G401 (cell line): Measurements from ENCODE around the gene PKIG. TPM values are rescaled to one million over a fixed set of nuclear protein-coding genes. Genes with fewer than 3 reads are reported as not detected.
A peak's percentile ranks its signal among the peaks of the same experiment; 100 is the strongest.
"Not testable (repeated sequence)": the region's sequence is repeated elsewhere in the genome, so short reads cannot be mapped to it uniquely, and the experiment has no call there.

Experiments
- DNase-seq: peaks from one replicate; pipeline ENCODE4 v3.0.0-alpha.2; 2015; ENCODE audit warnings: low spot score
- in situ Hi-C: cut with HindIII; loops from 2 replicates; pipeline ENCODE4 v1.10.0; 2016; ENCODE audit warnings: low sequenced_read_pairs, mixed read lengths
- total RNA-seq: library from RNA; depleted of rRNA; stranded (reverse); fragments of >200 nt; shearing (Covaris generic); gene quantifications from 2 replicates; pipeline ENCODE4 v1.2.3, GENCODE V29; 2014

Gene PKIG
- total RNA-seq, 1 experiment from 2014 or later = 37.1 TPM

DNA sequence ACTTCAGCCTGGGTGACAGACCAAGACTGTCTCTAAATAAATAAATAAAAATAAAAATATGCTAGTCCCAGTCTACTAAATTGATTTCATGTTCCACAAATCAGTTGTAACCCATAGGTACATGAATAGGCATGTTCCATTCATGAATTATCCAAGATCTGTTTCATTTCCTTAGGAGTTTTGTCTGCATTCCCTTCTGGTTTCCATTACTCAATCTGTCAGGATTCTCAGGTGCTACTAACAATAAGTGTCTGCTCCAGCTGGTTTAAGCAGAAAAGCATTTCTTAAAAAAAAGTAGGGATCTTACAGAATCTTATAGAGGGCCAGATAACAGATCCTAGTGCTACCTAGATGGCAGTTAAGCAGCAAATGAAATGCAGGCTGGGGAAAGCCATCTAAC, 15.6 kb upstream of the PKIG start:
- in situ Hi-C loops = no loop called here
- DNase-seq = no peak

DNA sequence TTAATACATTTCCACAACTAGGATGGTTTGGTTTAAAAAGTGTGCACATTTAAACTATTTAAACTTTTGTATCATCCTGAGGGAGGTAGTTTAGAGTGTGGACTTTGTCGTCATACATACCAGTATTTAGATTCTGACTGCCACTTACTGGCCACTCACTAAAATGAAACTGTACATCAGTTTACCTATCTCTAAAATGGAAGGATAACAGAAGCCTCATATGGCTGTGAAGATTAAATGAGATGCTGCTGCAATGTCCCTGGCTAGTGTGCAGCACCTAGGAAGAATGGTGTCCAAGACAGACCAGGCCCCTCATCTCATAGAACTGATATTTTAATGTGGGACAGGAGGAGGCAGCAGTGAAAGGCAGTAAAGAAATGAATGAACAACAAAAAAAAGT, 12.0 kb upstream of the PKIG start:
- in situ Hi-C loops = no loop called here
- no peak for DNase-seq

DNA sequence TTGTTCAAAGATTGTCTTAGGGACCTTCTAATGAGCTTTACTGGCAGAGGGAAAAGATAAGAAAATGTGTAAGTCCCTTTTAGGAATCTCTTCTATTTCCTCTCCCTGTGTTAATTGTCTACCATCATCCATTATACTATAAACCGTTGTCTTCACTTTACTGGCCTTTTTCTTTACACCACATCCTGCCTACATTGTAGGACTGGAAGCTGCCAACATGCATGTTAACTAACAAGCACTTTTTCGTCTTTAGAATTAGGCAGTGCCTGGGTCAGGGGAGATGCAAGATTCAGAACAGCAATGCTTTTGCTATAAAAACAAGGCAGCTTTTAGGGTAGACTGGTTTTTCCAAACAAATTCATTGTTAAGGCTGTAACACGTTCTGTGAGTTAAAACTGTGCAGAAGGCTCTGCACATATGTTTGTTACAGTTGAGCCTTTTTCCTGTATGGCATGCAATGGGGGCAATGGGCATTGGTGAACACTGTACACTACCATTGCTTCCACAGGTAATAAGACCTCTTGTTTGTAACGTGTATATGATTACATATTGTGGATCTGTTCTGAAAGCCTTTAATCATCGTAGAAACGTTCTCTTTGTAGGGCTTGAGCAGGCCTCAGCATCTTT, 10.9 kb upstream of the PKIG start:
- DNase-seq = peak; percentile 27
- in situ Hi-C loops = no loop called here

DNA sequence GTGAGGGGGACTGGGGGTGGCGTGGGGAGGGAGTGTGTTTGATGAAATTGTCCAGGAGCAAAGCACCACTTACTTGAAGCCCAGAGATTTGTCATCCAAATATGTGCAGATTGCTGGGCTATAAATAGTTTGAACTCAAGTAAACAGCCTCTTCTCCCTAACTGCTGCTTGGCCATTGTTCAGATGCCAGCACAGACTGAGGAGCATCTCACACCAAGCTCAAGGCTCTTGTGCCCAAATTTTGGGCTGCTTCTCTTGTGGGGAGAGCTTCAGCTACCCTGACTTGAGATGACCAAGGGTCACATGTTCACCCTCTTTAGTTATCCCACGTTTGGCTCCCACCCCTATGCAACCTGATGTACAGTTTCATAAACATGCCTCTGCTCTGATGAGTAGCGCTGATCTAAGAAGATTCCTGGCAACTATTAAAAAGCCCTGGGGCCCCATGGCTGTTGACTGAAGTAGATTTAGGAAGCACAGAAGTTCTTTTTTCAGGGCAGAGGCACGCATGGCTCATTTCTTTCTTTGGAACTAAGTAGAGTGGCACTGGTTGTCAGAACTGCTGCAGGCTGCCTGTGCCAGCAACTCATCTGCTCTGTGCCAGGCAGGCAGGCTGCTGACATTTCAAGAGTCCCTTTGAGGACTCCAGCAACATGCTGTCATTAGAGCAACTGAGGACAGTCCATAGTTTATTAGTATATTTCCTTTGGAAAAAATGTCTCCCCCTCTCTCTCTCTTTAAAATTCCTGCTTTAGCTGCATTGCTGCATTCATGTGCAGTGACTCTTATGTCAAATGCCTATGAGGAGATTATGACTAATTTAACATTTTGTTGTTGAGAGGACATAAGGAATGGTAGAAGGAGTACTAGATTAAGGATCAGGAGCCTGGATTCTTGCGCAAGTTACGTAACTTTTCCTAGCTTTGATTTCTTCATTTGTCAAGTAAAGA, 9.6 kb upstream of the PKIG start:
- DNase-seq = peak; percentile 95
- in situ Hi-C loops = no loop called here

DNA sequence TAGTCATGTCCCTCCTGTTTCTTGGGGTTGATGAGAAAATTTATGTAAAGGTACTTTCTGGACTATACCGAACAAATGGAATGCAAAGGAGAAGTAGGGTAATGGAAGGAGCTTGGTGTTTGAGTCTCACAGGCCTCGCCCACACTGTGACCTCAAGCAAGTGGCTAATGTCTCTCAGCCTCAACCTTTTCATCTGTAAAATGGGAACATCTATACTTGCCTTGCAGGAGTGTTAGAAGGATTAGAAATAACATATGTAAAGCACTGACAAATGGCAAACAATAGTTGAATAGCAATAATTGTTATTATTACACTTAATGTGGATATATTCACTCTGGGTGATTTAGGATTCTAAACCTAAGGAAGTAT, 8.9 kb upstream of the PKIG start:
- in situ Hi-C loops = no loop called here
- DNase-seq = no peak

DNA sequence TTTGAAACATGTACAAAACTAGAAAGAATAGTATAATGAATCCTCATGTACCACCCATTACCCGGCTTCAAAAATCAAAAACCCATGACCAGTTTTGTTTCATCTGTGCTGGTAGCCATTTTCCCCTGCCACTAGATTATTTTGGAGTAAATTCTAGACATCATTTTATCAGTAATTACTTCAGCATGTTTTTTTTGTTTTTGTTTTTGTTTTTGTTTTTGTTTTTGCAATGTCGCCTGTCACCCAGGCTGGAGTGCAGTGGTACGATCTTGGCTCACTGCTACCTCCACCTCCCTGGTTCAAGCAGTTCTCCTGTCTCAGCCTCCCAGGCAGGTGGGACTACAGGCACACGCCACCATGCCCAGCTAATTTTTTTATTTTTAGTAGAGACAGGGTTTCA, 8.0 kb upstream of the PKIG start:
- in situ Hi-C loops = no loop called here
- DNase-seq = no peak

DNA sequence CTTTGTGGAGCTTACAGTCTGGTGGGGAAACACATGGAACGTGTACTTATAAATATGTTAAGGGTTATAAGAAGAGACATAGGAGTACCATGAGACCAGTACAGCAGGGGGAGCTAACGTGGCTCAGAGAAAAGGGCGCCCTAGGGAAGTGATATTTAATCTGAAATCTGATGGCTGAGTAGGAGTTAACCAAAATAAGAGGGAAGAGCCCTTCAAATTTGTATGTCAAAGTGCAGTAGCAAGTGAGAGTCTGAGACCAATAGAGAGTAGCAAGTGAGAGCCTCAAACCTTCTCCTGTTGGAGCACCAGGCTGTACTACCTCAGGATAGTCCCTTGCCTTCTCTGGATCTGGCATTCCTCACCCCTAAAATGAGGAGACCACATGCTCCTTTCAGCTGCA, 6.1 kb upstream of the PKIG start:
- in situ Hi-C loops = no loop called here
- no peak for DNase-seq

DNA sequence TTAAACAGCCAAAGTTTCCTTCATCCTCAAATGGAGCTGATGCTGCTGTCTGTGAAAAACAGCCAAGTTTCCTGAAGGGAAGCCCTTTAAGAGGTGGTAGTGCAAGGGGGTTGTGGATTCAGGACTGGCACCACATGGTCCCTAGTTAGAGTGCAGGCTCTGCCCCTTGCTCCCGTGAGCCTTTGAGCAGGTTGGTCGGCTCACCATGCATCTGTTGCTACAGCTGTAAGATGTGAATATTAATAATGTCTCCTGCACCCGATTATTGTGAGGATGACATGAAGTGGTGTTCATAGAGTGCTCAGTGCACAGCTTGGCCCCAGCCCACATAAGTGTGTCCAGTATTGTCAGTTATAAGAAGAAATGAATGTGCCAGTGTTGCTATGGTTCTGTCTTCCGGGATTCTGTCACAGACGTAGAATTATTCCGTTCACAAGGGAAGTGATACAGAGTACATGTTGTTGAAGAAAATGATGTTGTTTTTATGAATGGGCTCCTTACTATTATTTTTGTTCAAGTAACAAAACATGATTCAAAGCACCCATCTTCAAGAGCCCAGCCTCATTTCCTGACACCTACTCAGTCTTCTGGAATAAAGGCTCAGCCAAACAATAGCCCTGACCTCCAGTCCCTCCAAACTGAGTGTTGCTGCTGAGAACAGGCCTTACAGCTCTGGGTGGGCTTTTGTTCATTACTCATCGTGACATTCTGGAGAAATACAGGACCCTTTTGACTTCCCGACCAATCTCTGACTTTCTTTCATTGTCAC, 2.9 kb upstream of the PKIG start:
- in situ Hi-C loops = no loop called here
- DNase-seq = no peak

DNA sequence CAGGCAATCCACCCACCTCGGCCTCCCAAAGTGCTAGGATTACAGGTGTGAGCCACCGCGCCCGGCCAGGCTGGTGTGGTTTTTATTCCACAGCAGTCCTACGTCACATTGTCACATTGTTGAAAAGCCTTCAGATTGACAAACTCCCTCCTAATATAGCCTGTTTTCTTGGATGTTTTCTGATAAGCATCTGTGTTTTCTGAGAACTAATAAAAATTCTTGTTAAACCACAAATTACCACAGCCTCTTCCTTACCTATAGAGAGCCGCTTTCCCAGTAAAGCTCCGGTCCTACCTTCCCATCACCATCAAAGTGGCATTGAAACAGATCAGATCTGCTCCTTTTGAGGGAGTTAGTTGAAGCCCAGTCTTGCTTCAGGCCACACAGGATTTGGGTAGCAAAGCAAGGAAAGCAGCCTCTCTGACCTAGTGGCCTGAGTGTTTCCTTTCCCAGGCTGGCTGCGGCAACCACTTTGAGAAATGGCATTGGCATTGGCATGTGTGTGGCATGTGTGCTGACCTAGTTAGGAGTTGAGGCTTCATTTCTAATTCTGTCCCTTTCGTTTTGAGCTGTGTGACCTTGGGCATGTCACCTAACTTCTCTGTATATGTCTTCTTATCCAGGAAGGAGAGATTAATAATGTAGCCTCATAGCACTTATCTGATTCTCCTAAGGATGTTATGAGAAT, 1.7 kb upstream of the PKIG start:
- in situ Hi-C loops = no loop called here
- DNase-seq = no peak

DNA sequence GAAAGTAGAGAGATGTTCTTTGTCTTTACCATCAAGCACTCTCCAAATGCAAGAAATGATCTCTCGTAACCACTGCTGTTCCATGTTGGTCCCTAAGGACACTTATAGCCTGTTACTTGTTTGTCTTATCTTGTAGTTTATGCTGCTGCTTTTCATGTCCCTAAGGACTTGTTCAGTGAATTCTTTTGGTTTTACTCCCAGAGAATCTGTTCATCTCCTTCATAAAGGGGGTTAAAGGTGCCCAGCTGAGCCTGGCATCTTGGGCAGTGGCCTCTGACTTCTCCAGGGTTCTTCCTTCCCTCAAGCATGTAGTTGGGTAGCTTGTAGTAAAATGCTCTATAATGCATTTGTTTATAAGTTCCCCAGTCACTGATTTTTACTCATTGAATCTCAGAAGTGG, 864 bp upstream of the PKIG start:
- in situ Hi-C loops = no loop called here

DNA sequence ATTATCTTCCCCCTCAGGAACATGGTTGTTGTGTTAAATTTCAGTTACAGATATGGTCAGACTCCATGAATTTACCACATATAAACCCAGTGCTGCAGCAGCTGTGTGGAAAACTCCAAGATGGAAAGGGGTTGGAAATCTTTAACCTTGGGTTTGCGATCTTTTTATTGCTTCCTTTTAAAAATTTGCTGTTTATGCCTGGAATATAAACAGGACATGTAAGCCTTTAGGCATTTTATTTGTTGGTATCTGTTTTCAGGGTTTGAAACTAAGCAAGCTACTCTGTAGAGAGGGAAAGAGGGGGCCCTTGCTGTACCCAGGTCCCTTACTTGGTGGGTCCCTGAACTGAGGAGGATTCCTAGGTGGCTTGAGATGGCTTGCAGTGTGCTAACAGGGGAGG, 778 bp downstream of the PKIG start:
- in situ Hi-C loops = no loop called here
- DNase-seq = no peak

More for the DNA sequence above, 864 bp upstream of the PKIG start:
- no peak for DNase-seq

DNA sequence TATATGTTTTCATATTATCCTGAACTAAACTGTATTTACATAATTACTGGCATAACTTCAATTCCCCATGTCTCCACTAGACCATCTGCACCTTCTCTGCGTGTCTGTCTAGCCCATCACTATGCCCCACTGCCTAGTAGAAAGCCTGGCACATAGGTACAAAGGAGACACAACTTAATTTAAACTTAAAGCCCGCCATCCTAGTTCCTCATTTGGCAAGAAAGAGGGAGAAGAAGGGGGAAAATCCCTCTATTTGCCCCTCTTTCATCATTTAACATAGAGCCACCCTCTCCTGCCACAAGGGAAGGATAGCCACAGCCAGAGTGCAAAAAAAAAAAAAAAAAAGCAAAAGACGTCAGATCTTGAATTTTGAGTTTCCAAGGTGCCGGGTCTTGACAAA, 1.8 kb downstream of the PKIG start:
- in situ Hi-C loops = no loop called here
- peak; percentile 17 for DNase-seq

DNA sequence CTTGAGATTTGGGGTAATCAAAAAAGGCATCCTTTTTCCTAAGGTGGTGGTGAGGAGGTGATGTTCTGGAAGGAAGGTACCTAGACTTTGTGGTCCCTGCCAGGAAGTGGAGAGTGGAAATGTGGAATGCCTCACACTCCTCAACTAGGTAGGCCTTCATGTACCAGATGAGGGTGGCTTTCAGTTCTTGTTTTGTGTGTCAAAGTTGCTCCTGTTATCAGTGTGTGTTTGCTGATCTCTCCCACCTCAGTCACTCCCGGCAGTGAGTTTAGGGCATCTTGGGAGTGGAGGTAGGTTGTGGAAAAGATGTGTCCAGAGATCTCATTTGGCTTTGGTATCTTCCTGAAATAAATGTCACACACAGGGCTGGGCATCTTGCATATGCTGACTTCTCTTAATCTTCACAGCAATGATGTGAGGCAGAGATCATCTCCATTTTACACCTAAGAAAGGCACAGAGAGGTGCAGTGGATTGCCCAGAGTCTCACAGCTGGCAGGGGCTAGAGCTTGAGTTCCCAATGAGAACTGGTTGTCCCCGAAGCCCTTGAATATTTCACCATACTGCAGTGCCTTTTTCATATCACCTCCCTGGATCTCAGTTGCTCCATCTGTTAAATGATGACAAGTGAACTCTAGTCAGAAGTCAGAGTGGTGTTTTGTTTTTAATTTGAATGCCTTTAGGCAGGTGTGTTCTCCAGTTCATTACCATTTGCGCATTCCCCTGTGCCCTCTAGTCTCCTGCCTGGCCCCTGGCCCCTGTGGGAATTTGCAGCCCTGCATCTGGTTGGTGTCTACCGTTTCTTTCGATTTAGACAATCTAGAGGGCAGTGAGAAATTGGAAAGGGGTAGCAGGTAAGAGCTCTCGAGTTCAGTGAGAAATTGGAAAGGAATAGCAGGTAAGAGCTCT, 2.9 kb downstream of the PKIG start:
- no peak for DNase-seq
- in situ Hi-C loops = no loop called here

DNA sequence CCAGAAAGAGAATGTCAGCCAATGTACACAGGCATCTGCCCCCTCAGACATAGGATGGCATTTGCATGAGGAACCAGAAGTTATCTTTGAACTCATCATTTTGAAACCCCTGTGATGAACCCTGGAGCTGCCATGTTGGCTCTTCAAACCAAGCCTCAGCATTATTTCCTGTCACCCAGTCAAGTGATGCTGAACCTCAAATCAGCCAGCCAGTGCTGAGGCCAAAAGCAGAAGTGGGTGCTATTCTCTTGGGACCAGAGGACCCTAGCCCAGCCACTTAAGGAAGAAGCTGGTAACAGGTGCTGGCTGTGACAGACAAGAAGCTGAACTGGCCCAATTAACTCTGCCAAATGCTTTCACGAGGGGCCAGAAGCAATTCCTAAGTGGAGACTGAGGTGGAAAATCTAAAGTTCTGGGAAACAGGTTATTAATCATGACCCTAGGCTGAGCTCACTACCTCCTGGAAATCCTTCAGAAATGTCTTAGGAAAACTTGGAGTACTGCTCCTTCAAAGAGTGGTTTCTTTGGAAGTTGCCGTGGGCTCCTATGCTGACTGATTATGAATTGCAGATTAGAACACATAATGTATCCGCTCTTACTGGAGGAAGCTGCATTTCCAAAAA, 4.0 kb downstream of the PKIG start:
- no peak for DNase-seq
- in situ Hi-C loops = no loop called here

DNA sequence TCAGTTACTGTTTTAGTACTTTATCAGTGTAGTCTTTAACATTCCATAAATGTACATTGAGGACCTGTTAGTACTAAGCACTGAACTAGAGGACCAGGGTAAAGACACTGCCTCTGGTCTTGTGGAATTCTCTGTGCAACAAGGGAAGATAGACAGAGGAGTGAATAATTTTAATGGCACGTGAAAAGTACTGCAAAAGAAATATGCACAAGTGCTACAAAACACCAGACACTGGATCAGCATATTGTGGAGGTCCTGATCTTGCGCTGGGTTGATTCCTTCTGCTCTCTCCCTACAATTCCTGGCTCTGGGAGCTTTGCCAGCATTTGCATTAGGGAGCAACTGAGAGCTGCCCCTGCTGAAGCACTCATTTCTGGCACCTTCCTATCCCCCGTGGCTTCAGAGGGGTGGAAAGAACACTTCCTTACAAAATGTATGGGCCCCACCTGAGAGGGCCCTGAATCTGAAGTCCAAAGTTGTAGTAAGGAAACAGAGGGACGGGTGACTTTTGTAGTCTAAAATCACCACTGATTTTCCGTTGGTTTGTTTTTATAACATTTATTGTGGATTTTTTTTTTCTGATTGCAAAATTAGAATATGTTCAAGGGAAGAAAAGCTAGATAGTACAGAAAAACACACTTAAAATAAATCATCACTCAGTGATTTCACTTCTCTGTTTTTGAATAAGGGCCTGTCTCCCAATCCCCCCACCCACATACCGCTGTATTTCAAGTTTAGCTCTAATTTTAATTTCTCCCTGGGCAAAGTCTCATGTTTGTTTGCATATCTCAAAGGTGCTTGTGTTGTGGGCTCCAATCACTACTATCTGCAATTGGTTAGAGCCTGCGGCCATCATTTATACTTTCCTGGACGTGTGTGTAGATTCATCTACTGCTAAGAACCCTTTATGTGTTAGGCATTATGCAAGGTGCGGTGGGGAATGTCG, 4.9 kb downstream of the PKIG start:
- no peak for DNase-seq
- in situ Hi-C loops = no loop called here

DNA sequence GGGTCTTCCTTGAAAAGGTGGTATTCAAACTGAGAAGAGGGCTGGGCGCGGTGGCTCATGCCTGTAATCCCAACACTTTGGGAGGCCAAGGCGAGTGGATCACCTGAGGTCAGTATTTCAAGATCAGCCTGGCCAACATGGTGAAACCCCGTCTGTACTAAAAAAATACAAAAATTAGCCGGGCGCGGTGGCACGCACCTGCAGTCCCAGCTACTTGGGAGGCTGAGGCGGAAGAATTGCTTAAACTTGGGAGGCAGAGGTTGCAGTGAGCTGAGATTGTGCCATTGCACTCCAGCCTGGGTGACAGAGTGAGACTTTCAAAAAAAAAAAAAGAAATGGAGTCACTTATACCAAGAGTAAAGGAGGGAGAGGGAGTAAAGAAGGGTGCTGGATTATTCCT, 5.9 kb downstream of the PKIG start:
- in situ Hi-C loops = not testable (repeated sequence)

DNA sequence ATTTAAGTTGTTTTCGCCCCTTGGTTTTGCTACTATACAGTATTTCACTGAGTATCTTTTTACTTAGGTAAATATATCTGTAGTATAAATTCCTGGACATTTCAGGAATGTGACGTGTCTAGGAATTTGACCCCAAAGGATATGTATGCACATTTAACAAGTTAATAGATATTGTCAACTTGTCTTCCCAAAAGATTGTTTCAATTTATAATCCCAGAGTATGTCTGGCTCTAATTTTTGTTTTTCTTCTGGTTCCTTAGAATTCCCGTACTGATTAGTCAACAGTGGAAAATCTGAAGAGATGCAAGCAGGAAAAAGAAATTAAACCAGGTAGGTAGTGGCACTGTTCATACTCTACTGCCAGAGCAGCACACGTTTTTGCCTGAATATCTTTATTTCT, 7.2 kb downstream of the PKIG start:
- in situ Hi-C loops = no loop called here
- no peak for DNase-seq

More for the DNA sequence above, 5.9 kb downstream of the PKIG start:
- DNase-seq = not testable (repeated sequence)
